Pancreas (tissue), 10 donors: Measurements from ENCODE around the gene RUNX1. TPM values are rescaled to one million over a fixed set of nuclear protein-coding genes. Genes with fewer than 3 reads are reported as not detected.

Experiments
- ATAC-seq, 4 donors: fragments of 200-7000 bp; cut with Tn5 transposase; one replicate each; pipeline versions ENCODE4 v1.8.0 to v1.9.1; 2020; ENCODE audit warnings: mild to moderate bottlenecking in 4 of 4, moderate library complexity in 4 of 4
- DNase-seq, 6 donors: peaks; one replicate each; pipeline ENCODE4 v3.0.0-alpha.2; 2020
- FAIRE-seq: peaks from 2 replicates; lab custom pipeline; 2012; peaks lifted over from hg19 to GRCh38; lab: Jason Lieb, UNC
- H3K27ac ChIP-seq, 4 donors: fragments of 200-600 bp; sonication (generic); 1 replicate in 3 of 4; 2 replicates in 1 of 4; pipeline versions ENCODE4 v1.5.0 to v1.8.0; 2020
- H3K27me3 ChIP-seq, 4 donors: fragments of 200-600 bp; one replicate each; pipeline ENCODE4 v1.8.0; 2021
- H3K36me3 ChIP-seq, 3 donors: fragments of 200-600 bp; sonication (generic) in 1 of 3; one replicate each; pipeline versions ENCODE4 v1.5.0 to v1.8.0; 2020 to 2021
- H3K4me1 ChIP-seq, 3 donors: fragments of 200-600 bp; one replicate each; pipeline ENCODE4 v1.8.0; 2021
- H3K4me3 ChIP-seq, 4 donors: fragments of 200-600 bp; sonication (generic) in 2 of 4; one replicate each; pipeline versions ENCODE4 v1.5.0 to v1.8.0; 2020 to 2021
- H3K9me3 ChIP-seq, 4 donors: fragments of 200-600 bp; one replicate each; pipeline ENCODE4 v1.8.0; 2021
- WGBS, 2 donors: extraction: QIAGEN DNeasy Blood & Tissue Kit; methylation state at CpG; one replicate each; pipeline ENCODE4 v1.1.7; 2013; 5-methylcytosine and 5-hydroxymethylcytosine counted together
- intact Hi-C, 3 donors: fragments of 100-400 bp; cut with DNase I; formaldehyde crosslinking; loops; one replicate each; pipeline versions ENCODE4 v1.11.1 to v1.14.2; 2022
- polyA plus RNA-seq, 2 donors: library from polyadenylated mRNA; stranded (reverse); fragments of 200-250 nt; gene quantifications; one replicate each; pipeline ENCODE4 v1.2.3, GENCODE V29; 2013
- total RNA-seq, 6 donors: library from RNA; stranded (reverse); fragmentation: NEBNext Ultra II Directional in 4 of 6; extraction: Animal tissue kit (Norgen Biotek cat#: 25700) in 4 of 6; gene quantifications; one replicate each; pipeline versions ENCODE4 v1.2.1 to v1.2.4, GENCODE V29; 2021 to 2023
- TF ChIP-seq, protein P1 (sequence below), 4 donors: fragments of 200-600 bp; sonication (generic) in 3 of 4; IDR thresholded peaks; one replicate each; pipeline versions ENCODE4 v1.5.0 to v1.8.0; 2021; ENCODE audit warnings: antibody characterized with exemption in 4 of 4
- donor health status: healthy with polysubstance abuse.
- donor health status: DM: no; HTN: no; CAD: no; lungs with moderate emphysema.
- donor health status: DM: no; HTN: no; CAD: no.
- donor health status: control.
- donor health status: control.
- donor health status: Bipolar disorder and iron deficiency.
- donor health status: DM: yes; HTN: yes; CAD: no.
- donor health status: DM: no; HTN: no; CAD: no.
- donor health status: DM: no; HTN: no; CAD: no.
- donor health status: DM: yes; HTN: yes; CAD: no.

RUNX1 gene
- total and polyA plus RNA-seq, 8 donors, result 2.1 to 38.2 (median 4.5) TPM

DNA sequence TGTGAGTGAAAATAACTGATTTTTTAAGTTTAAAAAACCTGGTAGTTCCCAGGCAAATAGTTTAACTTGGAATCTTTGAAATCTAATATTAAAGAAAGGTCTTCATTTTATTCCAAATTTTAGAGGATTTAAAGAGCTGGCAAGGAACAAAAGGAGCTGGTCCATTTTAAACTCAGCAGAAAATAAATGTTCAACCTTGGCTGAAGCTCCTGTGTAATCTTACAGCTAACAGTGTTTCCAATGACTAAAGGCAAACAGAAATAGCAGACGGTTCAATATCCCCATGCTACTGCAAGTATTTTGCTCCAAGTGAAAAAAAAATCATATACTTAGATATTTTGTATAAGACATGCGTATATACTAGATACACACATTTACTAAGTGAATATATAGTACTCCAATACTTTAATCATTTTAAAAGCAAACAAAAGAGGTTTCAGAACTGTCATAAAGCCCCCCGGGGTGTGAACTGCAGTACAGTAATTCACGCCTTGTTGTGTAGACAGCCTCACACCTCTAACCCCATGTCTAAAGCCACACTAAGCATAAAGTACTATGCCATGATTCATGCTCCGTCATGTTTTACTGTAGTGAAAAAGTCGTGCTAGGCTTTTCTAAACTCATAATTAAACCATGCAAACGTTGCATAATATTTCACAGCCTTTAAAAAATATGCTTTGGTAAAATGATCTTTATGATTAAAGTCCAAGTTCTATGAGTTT lies 248.1 kb downstream of the RUNX1 start:
- WGBS, 2 donors, result 44 to 45% methylated on average over 7 of the region's 7 CpGs
- intact Hi-C loops, result no loop called here
- DNase-seq (no peak), FAIRE-seq (no peak), ATAC-seq (peak in 3 of 4 donors; percentile 25 to 58 (median 47))
- TF ChIP-seq, protein P1, sequence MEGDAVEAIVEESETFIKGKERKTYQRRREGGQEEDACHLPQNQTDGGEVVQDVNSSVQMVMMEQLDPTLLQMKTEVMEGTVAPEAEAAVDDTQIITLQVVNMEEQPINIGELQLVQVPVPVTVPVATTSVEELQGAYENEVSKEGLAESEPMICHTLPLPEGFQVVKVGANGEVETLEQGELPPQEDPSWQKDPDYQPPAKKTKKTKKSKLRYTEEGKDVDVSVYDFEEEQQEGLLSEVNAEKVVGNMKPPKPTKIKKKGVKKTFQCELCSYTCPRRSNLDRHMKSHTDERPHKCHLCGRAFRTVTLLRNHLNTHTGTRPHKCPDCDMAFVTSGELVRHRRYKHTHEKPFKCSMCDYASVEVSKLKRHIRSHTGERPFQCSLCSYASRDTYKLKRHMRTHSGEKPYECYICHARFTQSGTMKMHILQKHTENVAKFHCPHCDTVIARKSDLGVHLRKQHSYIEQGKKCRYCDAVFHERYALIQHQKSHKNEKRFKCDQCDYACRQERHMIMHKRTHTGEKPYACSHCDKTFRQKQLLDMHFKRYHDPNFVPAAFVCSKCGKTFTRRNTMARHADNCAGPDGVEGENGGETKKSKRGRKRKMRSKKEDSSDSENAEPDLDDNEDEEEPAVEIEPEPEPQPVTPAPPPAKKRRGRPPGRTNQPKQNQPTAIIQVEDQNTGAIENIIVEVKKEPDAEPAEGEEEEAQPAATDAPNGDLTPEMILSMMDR (IDR thresholded peaks at IDR 0.05), result no peak
- Histone ChIP-seq H3K27me3 (no peaks in the 10 kb centered on the region), H3K27ac (peak overlapping the region in 1 of 4 donors; percentile 16), H3K9me3 (no peaks in the 10 kb centered on the region), H3K36me3 (no peaks in the 10 kb centered on the region), H3K4me3 (no peak overlapping the region), H3K4me1 (peaks cover 6 to 13% (median 6%) of the 10 kb centered on the region in 3 donors)

- no peaks in the 10 kb centered on the region for H3K9me3 ChIP-seq
- no peak overlapping the region for H3K27ac ChIP-seq
- H3K36me3 ChIP-seq, result no peaks in the 10 kb centered on the region
- ATAC-seq, result no peak
- TF ChIP-seq, protein P1 (IDR thresholded peaks at IDR 0.05), result no peak
- no peak for FAIRE-seq
- no peak overlapping the region for H3K4me3 ChIP-seq
- peaks cover 6 to 13% (median 9%) of the 10 kb centered on the region in 3 donors for H3K4me1 ChIP-seq
- 89 to 91% methylated on average over 6 of the region's 6 CpGs for WGBS, 2 donors
- H3K27me3 ChIP-seq, result no peaks in the 10 kb centered on the region
- DNase-seq, result no peak
- intact Hi-C loops, result no loop called here
Measured at GRCh38 chr21:34799092-34799491, 250.0 kb downstream of the RUNX1 start.

DNA sequence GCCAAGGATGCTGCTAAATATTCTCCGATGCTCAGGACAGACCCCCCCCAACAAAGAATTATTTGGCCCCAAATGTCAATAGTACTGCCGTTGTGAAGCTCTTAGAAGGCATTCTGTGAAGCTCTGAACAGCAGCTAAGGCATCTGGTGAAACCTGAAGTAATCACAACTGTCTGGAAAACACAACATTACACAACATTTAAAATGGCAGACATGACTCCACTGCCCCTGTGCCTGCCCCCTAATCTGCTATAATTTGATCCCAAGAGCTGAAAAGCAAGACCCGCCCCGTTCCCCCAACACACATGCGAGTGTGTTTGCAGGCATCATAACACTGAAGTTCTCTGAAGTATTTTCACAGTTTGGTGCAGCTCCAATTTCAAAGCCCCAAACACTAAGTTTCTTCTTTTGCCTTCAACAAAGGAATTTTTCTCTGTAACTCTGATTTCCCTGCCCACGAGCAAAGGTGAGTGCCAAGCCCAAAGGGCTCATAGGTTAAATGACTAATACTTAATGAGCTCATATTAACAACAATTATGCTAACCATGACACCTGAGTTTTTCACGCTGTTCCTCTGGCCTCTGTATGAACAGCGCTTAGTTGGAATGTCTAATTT lies 251.1 kb downstream of the RUNX1 start:
- Histone ChIP-seq H3K27me3 (no peaks in the 10 kb centered on the region), H3K4me1 (peaks cover 6 to 13% (median 9%) of the 10 kb centered on the region in 3 donors), H3K27ac (no peak overlapping the region), H3K4me3 (no peak overlapping the region), H3K36me3 (no peaks in the 10 kb centered on the region), H3K9me3 (no peaks in the 10 kb centered on the region)
- no peak for ATAC-seq
- TF ChIP-seq, protein P1 (IDR thresholded peaks at IDR 0.05), result no peak
- DNase-seq, result no peak
- 87 to 91% methylated on average over 8 of the region's 8 CpGs for WGBS, 2 donors
- no peak for FAIRE-seq
- intact Hi-C loops, result no loop called here

GRCh38 chr21:34797201-34797525 lies 251.9 kb downstream of the RUNX1 start:
- no peak for DNase-seq
- TF ChIP-seq, protein P1 (IDR thresholded peaks at IDR 0.05), result no peak
- intact Hi-C loops, result no loop called here
- Histone ChIP-seq H3K4me3 (no peak overlapping the region), H3K36me3 (no peaks in the 10 kb centered on the region), H3K9me3 (no peaks in the 10 kb centered on the region), H3K27ac (peak overlapping the region in 2 of 4 donors; percentile 60 to 67), H3K4me1 (peaks cover 6 to 13% (median 9%) of the 10 kb centered on the region in 3 donors), H3K27me3 (no peaks in the 10 kb centered on the region)
- no peak for ATAC-seq
- FAIRE-seq, result no peak
